ENCODE results near the gene GFAP. TPM values are rescaled to one million over a fixed set of nuclear protein-coding genes. Genes with fewer than 3 reads are reported as not detected.

Gene GFAP
- total RNA-seq, 1 donor from 2014 or later = not detected

DNA sequence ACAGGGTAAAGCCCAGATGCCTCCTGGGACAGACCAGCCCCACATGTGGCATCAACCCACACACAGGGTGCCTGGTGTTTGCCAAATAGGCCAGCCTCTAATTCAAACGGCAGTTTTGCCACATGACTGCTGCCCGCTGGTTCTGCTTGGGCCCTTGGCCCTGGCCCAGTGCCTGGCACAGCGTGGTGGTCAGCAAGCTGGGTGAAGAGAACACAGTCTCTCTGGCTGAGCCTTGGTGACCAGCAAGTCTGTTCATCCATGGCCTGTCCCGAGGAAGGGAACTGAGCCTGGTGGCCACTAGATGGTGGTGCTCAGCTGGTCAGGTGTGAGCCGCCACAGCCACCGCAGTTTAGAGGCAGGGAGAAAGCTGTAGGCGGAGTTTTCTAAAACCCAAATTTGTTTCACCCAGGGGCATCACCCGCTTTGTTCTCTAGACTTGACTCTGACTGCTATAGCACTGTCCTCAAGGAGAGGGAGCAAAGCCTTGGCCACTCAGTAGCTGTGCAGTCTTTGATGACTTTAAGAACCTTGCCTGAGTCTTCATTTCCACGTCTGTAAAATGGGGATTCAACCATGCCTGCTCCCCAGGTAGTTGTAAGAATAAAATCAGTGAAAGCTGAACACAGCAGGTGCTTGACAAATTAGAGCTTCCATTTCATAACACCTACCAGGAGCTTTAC is 4.7 kb upstream of the GFAP start:
- peaks cover 3% of the 10 kb centered on the region for H3K9me3 Mint-ChIP-seq (ENCODE audit: unreplicated experiment)
- H3K4me1 Mint-ChIP-seq (ENCODE audit: low read depth, unreplicated experiment) = peaks cover 5% of the 10 kb centered on the region
- TF ChIP-seq, protein P1, sequence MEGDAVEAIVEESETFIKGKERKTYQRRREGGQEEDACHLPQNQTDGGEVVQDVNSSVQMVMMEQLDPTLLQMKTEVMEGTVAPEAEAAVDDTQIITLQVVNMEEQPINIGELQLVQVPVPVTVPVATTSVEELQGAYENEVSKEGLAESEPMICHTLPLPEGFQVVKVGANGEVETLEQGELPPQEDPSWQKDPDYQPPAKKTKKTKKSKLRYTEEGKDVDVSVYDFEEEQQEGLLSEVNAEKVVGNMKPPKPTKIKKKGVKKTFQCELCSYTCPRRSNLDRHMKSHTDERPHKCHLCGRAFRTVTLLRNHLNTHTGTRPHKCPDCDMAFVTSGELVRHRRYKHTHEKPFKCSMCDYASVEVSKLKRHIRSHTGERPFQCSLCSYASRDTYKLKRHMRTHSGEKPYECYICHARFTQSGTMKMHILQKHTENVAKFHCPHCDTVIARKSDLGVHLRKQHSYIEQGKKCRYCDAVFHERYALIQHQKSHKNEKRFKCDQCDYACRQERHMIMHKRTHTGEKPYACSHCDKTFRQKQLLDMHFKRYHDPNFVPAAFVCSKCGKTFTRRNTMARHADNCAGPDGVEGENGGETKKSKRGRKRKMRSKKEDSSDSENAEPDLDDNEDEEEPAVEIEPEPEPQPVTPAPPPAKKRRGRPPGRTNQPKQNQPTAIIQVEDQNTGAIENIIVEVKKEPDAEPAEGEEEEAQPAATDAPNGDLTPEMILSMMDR (IDR thresholded peaks at IDR 0.05; ENCODE audit: partially characterized antibody, unreplicated experiment) = peak; percentile 65
- no peak overlapping the region for H3K4me3 Mint-ChIP-seq (ENCODE audit: unreplicated experiment)
- peak; percentile 82 for DNase-seq
- H3K27ac Mint-ChIP-seq (ENCODE audit: unreplicated experiment) = no peak overlapping the region
- no peaks in the 10 kb centered on the region for H3K36me3 Mint-ChIP-seq (ENCODE audit: unreplicated experiment)
- H3K27me3 Mint-ChIP-seq (ENCODE audit: unreplicated experiment) = no peaks in the 10 kb centered on the region

DNA sequence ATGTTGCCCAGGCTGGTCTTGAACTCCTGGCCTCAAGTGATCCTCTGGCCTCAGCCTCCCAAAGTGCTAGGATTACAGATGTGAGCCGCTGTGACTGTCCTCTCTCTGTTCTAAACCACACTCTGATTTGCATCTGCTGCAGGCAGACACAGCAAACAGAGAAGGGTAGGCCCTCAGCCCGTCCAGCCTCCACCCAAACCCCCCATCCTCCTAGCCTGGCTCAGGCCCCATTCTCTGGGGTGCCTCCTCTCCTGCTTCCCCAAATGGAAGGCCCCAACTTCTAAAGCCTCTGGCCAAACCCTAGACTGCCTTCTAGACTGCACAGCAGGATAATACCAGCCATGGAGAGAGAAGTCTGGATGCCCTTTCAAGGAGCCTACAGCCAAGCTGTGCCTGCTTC is 4.1 kb upstream of the GFAP start:
- no peak overlapping the region for H3K27ac Mint-ChIP-seq (ENCODE audit: unreplicated experiment)
- peaks cover 3% of the 10 kb centered on the region for H3K9me3 Mint-ChIP-seq (ENCODE audit: unreplicated experiment)
- no peaks in the 10 kb centered on the region for H3K36me3 Mint-ChIP-seq (ENCODE audit: unreplicated experiment)
- no peak for DNase-seq
- peaks cover 5% of the 10 kb centered on the region for H3K4me1 Mint-ChIP-seq (ENCODE audit: low read depth, unreplicated experiment)
- no peak overlapping the region for H3K4me3 Mint-ChIP-seq (ENCODE audit: unreplicated experiment)
- TF ChIP-seq, protein P1 (IDR thresholded peaks at IDR 0.05; ENCODE audit: partially characterized antibody, unreplicated experiment) = no peak
- H3K27me3 Mint-ChIP-seq (ENCODE audit: unreplicated experiment) = no peaks in the 10 kb centered on the region

DNA sequence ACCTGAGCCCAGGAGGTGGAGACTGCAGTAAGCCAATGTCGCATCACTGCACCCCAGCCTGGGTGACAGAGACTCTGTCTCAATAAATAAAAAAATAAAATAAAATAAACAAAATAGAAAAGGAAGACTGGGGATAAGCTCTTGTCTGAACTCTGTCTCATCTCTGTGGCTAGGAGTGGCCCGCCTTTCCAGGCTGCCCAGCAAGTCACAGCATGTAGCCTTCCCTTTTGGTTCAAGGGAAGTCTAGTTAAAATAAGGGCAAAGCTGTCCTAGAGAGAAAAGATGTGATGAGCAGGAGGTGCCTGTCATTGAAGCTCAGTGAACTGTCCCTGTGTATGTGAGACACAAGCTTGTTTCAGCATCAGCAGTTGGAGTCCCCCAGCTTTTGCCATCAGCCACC is 2.7 kb upstream of the GFAP start:
- no peak overlapping the region for H3K4me3 Mint-ChIP-seq (ENCODE audit: unreplicated experiment)
- H3K9me3 Mint-ChIP-seq (ENCODE audit: unreplicated experiment) = peaks cover 3% of the 10 kb centered on the region
- DNase-seq = no peak
- no peaks in the 10 kb centered on the region for H3K27me3 Mint-ChIP-seq (ENCODE audit: unreplicated experiment)
- TF ChIP-seq, protein P1 (IDR thresholded peaks at IDR 0.05; ENCODE audit: partially characterized antibody, unreplicated experiment) = no peak
- H3K27ac Mint-ChIP-seq (ENCODE audit: unreplicated experiment) = no peak overlapping the region
- H3K4me1 Mint-ChIP-seq (ENCODE audit: low read depth, unreplicated experiment) = peaks cover 5% of the 10 kb centered on the region
- no peaks in the 10 kb centered on the region for H3K36me3 Mint-ChIP-seq (ENCODE audit: unreplicated experiment)

DNA sequence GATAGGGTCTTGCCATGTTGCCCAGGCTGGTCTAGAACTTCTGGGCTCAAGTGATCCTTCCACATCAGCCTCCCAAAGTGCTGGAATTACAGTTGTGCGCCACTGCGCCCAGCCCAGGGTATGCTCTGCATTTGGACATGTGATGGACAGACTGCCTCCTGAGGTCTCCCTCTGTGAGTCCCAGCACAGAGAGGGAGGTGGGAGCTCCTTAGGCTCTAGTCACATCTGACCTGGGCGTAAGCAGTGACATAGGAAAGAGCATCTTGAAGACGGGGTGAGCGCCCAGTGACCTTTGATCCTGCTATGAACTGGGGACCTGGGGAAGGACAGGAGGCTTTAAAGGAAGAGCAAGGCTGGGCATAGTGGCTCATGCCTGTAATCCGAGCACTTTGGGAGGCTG is 2.2 kb upstream of the GFAP start:
- peaks cover 5% of the 10 kb centered on the region for H3K4me1 Mint-ChIP-seq (ENCODE audit: low read depth, unreplicated experiment)
- H3K4me3 Mint-ChIP-seq (ENCODE audit: unreplicated experiment) = no peak overlapping the region
- H3K27me3 Mint-ChIP-seq (ENCODE audit: unreplicated experiment) = peaks cover 3% of the 10 kb centered on the region
- H3K27ac Mint-ChIP-seq (ENCODE audit: unreplicated experiment) = no peak overlapping the region
- TF ChIP-seq, protein P1 (IDR thresholded peaks at IDR 0.05; ENCODE audit: partially characterized antibody, unreplicated experiment) = no peak
- no peak for DNase-seq
- H3K36me3 Mint-ChIP-seq (ENCODE audit: unreplicated experiment) = no peaks in the 10 kb centered on the region
- H3K9me3 Mint-ChIP-seq (ENCODE audit: unreplicated experiment) = peaks cover 3% of the 10 kb centered on the region

DNA sequence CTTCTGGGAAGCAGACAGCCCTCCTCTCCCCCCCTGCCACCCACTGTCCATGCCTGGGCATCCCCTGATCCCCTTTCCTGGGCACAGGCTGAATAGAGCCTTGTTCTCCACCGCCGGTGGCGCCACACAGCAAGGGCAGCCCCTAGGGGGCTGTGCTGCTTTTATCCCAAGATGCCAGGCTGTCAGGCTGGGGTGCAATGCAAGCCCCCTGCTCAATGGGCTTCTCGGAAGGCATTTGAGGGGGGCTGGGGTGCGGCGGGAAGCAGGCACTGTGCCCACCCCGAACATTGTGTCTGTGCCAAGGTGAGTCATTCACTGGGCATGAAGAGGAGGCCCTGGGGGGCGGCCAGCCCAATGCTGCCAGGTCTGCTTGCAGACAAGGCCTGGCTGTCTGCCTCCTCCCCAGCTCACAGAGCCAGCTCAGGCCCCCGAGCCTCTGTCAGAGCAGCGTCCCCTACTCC is 1.5 kb upstream of the GFAP start:
- Mint-ChIP-seq H3K27ac (ENCODE audit: unreplicated experiment) (no peak overlapping the region), H3K27me3 (ENCODE audit: unreplicated experiment) (peaks cover 4% of the 10 kb centered on the region), H3K4me3 (ENCODE audit: unreplicated experiment) (no peak overlapping the region), H3K9me3 (ENCODE audit: unreplicated experiment) (peaks cover 3% of the 10 kb centered on the region), H3K4me1 (ENCODE audit: low read depth, unreplicated experiment) (peaks cover 5% of the 10 kb centered on the region), H3K36me3 (ENCODE audit: unreplicated experiment) (no peaks in the 10 kb centered on the region)
- DNase-seq = no peak
- TF ChIP-seq, protein P1 (IDR thresholded peaks at IDR 0.05; ENCODE audit: partially characterized antibody, unreplicated experiment) = no peak
